ENCODE data around the gene MST1. TPM values are rescaled to one million over a fixed set of nuclear protein-coding genes. Genes with fewer than 3 reads are reported as not detected.

The MST1 gene
- total RNA-seq, 2 experiments from 2014 or later = 7.3 to 9.3 TPM

DNA sequence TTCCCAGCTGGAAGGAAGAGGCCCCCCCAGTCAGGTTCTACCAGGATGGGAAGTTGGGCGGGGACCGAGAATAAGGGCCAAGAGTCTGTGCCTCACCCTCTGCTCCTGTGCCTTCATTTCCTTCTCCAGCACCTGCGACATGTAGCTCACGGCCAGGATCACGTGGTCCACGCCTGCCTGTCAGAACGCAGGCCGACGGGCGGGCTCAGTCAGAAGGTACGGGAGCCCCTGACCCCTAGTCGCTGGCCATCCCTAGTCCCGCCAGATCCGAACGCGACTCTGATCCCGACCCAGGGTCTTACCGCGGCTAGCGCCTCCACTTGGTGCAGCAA lies 34.0 kb upstream of the MST1 start:
- CTCF ChIA-PET = interaction anchor here (1.0 to 1.9 kb wide), 4 partner anchors 11 to 183 kb away, joined by 3 to 9 read pairs (median 4); partner anchors contain the start of gene IP6K1

DNA sequence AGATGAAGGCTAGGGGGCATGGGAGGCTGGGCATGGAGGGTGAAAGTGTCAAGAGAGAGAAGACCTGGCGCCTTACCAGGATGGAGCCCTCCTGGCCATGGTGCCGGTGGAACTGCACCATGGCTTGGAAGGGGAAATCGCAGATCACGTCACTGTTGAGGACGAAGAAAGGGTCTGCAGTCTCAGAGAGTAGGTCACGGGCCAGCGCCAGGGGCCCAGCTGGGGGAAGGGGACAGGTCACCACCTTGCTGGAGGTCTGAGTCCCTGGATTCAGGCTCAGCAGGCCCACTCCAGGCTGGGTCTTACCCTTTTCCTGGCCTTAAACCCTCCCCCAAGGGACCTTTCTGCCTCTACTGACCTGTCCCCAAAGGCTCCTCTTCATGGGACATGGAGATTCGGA lies 33.6 kb upstream of the MST1 start:
- Mint-ChIP-seq H3K27me3 (no peaks in the 10 kb centered on the region), H3K36me3 (peaks cover 6% of the 10 kb centered on the region), H3K4me3 (peak overlapping the region; percentile 93), H3K9me3 (ENCODE audit: low read depth) (no peaks in the 10 kb centered on the region), H3K27ac (peak overlapping the region; percentile 96), H3K4me1 (peaks cover 30% of the 10 kb centered on the region)
- no peak for ATAC-seq
- no peak for DNase-seq
- CTCF ChIA-PET = interaction anchor here (1.0 to 1.9 kb wide), 4 partner anchors 10 to 183 kb away, joined by 3 to 9 read pairs (median 4); partner anchors contain the start of gene IP6K1

More for the DNA sequence above, 34.0 kb upstream of the MST1 start:
- Mint-ChIP-seq H3K36me3 (peaks cover 6% of the 10 kb centered on the region), H3K9me3 (ENCODE audit: low read depth) (no peaks in the 10 kb centered on the region), H3K4me1 (peaks cover 30% of the 10 kb centered on the region), H3K27ac (peak overlapping the region; percentile 96), H3K27me3 (no peaks in the 10 kb centered on the region), H3K4me3 (peak overlapping the region; percentile 93)
- ATAC-seq (peak; percentile 27), DNase-seq (peak; percentile 84)

DNA sequence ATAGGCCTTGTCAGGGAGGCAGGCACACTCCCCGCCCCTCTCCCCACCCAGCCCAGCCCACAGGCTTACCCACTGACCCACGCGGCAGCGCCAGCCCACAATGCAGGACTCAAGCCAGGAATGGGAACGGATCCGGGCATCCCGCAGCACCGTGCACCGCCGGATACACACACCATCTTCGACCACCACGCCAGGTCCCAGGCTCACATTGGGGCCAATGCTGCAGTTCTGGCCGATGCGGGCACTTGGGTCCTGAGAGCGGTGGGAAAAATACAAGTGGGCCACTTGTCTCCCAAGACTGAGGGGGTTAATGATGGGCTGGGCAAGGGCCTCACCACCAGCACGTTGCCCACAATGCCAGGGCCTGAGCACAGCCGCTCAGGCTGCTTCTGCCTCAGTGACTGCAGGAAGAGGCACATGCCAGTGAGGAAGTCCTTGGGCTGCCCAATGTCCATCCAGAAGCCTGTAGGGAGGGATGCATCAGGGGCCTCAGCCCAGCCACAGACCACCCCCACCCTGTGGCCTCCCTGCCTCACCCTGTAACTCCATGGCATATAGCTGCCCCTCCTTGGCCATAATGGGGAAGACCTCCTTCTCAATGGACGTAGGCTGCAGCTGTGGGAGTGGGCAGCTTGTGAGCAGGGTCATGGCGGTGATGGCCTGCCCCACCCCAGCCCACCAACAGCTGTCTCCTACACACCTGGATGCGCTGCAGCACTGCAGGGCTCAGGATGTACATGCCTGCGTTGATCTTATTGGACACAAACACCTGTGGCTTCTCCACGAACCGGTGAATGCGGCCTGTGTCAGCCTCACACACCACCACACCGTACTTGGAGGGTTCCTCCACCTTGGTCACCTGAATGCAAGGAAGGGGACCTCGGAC lies 32.9 kb upstream of the MST1 start:
- DNase-seq (peak; percentile 40), ATAC-seq (no peak)
- Mint-ChIP-seq H3K4me3 (peak overlapping the region; percentile 93), H3K4me1 (peaks cover 30% of the 10 kb centered on the region), H3K9me3 (ENCODE audit: low read depth) (no peaks in the 10 kb centered on the region), H3K27ac (peak overlapping the region; percentile 96), H3K27me3 (no peaks in the 10 kb centered on the region), H3K36me3 (peaks cover 4% of the 10 kb centered on the region)
- CTCF ChIA-PET = interaction anchor here (1.2 to 2.6 kb wide), 2 partner anchors 10 to 20 kb away, joined by 5 to 8 read pairs; no protein-coding TSS in a partner anchor

DNA sequence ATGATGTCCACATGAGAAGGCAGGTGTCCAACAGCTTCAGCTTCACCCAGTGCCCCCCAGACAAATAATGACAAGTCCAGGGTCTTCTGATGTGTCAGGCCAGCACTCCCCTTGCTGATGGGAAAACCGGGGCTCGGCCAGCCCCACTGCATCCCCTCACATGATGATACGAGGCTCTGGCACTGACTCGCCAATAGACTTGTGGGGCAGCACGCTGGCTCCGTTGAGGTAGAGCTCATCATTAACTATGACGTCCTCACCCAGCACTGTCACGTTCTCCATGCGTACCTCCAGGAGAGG lies 32.3 kb upstream of the MST1 start:
- DNase-seq (no peak), ATAC-seq (no peak)
- Mint-ChIP-seq H3K4me3 (no peak overlapping the region), H3K27me3 (no peaks in the 10 kb centered on the region), H3K36me3 (peaks cover 4% of the 10 kb centered on the region), H3K9me3 (ENCODE audit: low read depth) (no peaks in the 10 kb centered on the region), H3K4me1 (peaks cover 30% of the 10 kb centered on the region), H3K27ac (no peak overlapping the region)
- CTCF ChIA-PET = interaction anchor here (2.6 kb wide), 1 partner anchor 10 kb away, joined by 8 read pairs; no protein-coding TSS in a partner anchor

DNA sequence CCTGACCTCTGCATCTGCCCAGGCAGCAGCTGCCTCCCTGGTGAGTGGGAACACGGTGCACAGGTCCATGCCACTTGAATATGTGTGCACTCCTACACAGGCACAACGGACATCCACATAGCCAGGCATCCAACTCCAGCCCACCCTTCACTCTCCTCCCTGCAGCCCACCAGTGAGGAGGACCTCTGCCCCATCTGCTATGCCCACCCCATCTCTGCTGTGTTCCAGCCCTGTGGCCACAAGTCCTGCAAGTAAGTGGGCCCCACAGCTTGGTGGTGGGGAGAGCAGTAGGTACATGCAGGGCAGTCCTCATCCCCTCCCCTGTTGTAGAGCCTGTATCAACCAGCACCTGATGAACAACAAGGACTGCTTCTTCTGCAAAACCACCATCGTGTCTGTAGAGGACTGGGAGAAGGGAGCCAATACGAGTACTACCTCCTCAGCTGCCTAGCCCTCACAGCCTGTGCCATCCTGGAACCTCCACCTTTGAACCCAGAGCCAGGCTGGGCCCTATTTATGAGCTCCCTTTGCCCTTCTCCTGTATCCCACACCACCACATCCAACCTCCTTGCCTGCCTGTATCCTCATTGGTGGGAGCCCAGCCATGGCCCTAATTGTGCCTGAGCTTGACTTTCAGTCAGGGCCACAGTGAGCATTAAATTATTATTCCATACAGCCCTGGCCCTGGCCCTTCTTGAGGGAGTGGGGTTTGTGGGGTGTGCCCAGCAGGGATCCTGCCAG lies 31.8 kb upstream of the MST1 start:
- ATAC-seq = no peak
- Mint-ChIP-seq H3K36me3 (peaks cover 4% of the 10 kb centered on the region), H3K27ac (peak overlapping the region; percentile 12), H3K9me3 (ENCODE audit: low read depth) (no peaks in the 10 kb centered on the region), H3K4me1 (peaks cover 30% of the 10 kb centered on the region), H3K27me3 (no peaks in the 10 kb centered on the region), H3K4me3 (no peak overlapping the region)
- CTCF ChIA-PET = interaction anchor here (1.5 to 2.6 kb wide), 2 partner anchors 9 to 118 kb away, joined by 6 to 8 read pairs; no protein-coding TSS in a partner anchor
- peak; percentile 40 for DNase-seq

DNA sequence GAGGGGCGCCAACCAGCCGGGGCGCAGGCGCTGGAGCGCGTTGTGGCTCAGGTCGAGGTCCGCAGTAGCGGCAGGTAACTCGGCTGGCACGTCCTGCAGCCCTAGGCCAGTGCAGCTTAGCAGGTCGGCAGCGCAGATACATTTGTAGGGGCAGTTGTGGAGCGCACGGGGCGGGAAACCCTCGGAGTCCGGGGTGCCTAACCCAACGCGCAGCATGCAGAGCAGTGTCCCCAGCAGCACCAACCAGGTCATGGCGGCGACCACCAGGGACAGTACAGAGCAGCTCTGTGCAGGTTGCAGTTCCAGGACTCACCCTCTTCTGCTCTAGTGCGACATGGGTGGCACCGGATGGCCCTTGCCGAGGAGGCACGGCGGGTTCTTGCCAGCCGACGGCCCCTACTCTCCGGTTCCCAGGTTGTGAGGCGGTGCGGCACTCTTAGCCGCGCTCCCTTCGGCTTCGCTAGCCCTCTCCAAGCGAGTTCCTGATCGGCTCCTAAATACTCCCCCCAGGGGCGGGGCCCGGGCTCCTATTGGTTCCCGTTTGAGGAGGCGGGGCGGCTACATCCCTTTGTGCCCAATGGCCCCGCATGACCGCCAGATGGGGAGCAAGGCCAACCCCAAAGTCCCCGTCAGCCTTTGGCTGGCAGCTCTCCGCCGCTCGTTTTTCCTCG lies 30.1 kb upstream of the MST1 start, which contains the start of gene AMIGO3:
Gene AMIGO3, minus strand, starts transcription at position 471 of the 671 bp plus-strand sequence. Its CDS starts 219 bp downstream, at position 252.
- CTCF ChIA-PET = interaction anchor here (0.8 to 2.6 kb wide), 14 partner anchors 7 to 179 kb away, joined by 3 to 24 read pairs (median 4); partner anchors contain the start of gene IP6K1
- ATAC-seq (peak; percentile 74), DNase-seq (peak; percentile 95)
- Mint-ChIP-seq H3K9me3 (ENCODE audit: low read depth) (no peaks in the 10 kb centered on the region), H3K36me3 (peaks cover 2% of the 10 kb centered on the region), H3K27me3 (no peaks in the 10 kb centered on the region), H3K4me1 (peaks cover 23% of the 10 kb centered on the region), H3K4me3 (peak within 1 kb of the TSS; percentile 77), H3K27ac (peak within 1 kb of the TSS; percentile 76)

DNA sequence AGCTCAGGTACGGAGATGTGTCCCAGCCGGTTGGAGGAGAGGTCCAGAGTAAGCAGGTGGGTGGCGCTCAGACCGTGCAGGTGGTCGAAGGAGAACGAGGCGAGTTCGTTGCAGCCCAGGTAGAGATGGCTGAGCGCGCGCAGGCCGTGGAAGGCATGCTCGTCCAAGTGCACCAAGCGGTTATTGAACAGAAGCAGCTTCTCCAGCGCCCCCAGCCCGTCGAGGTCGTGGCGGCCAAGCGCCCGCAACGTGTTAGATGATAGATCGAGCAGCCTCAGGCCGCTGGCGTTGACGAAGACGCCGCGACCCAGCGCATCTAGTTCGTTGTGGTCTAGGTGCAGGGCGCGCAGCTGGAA lies 29.6 kb upstream of the MST1 start:
- peaks cover 21% of the 10 kb centered on the region for H3K4me1 Mint-ChIP-seq
- CTCF ChIA-PET = interaction anchor here (0.9 to 2.5 kb wide), 10 partner anchors 10 to 179 kb away, joined by 3 to 24 read pairs (median 5); no protein-coding TSS in a partner anchor
- peak overlapping the region; percentile 77 for H3K4me3 Mint-ChIP-seq
- H3K27me3 Mint-ChIP-seq = no peaks in the 10 kb centered on the region
- ATAC-seq (no peak), DNase-seq (no peak)
- no peaks in the 10 kb centered on the region for H3K9me3 Mint-ChIP-seq (ENCODE audit: low read depth)
- peak overlapping the region; percentile 76 for H3K27ac Mint-ChIP-seq
- H3K36me3 Mint-ChIP-seq = peaks cover 2% of the 10 kb centered on the region

DNA sequence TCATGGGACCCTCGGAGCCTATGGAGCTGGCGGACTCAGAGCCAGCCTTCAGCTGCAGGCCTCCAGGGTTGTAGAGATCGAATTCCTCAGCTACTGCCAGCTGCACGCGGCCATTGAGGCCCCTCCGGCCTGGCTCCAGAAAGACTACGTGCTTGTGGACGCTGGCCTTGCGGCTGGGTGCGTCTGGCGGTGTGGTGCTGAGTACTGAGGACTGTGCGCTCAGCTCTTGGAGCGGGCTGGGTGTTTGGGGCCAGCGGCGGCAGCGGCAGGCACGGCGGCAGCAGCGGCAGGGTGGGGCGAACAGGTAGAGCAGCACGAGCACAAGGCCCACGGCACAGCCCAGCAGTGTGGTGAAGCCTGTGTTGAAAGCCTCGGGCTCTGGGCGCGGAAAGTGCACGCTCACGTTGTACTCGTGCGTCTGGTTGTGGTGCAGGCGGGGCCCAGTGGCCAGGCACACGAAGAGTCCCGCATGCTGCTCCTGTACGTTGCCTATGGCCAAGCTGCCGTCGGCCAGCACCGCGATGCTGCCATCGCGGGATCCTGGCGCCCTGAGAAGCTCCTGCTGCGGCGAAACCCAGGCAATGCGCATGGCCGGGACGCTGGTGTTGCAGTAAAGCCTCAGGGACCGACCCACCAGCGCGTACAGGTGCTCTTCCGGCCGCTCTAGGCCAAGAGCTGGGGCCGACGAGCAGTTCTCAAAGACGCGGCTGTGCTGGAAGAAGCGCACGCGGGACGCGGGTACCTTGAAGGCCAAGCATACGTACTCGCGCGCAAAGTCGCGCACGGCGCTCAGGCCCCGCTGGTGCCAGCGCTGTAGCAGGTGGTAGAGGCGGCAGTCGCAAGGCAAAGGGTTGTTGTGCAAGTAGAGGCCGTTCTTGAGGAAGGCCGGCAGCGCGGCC lies 28.9 kb upstream of the MST1 start:
- Mint-ChIP-seq H3K9me3 (ENCODE audit: low read depth) (no peaks in the 10 kb centered on the region), H3K27ac (no peak overlapping the region), H3K27me3 (no peaks in the 10 kb centered on the region), H3K4me3 (peak overlapping the region; percentile 77), H3K4me1 (peaks cover 22% of the 10 kb centered on the region), H3K36me3 (peaks cover 2% of the 10 kb centered on the region)
- CTCF ChIA-PET = interaction anchor here (0.9 to 2.5 kb wide), 7 partner anchors 11 to 178 kb away, joined by 3 to 24 read pairs (median 5); no protein-coding TSS in a partner anchor
- DNase-seq (no peak), ATAC-seq (no peak)

DNA sequence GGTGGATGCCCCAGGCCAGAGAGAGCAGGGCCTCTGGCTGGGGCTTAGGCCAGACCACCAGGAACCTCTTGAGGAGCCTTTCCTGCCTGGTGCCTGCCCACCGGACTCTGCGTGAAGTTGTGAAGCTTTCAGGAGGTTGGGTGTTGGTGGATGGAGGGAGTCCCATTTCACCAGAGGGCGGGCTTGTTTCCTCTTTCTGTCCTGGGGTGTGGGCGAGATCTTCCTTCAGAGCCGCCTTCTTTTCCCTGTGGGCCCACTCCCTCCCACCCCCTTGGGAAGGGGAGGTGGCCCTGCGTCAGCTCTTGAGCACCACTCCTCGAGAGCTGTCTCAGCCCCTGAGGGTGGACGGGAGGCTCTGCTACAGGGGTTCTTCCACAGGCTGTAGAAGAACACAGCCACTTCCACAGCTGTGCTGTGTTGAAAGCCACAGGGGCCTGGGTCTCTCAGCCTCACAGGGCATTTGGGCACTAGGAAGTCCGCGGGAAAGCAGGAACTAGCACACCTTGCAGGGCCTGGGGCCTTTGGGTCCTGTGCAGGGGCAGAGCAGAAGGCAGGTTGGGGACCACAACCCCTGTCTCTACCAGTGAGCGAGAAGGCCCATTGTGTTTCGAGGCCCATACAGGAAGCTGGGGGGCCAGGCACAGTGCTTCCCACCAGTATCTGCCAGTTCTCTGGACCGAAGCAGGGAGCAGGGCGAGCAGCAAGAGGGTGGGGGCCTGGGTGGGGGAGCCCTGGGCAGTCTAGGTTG lies 28.1 kb upstream of the MST1 start:
- peaks cover 2% of the 10 kb centered on the region for H3K36me3 Mint-ChIP-seq
- DNase-seq (no peak), ATAC-seq (no peak)
- H3K27me3 Mint-ChIP-seq = no peaks in the 10 kb centered on the region
- no peak overlapping the region for H3K4me3 Mint-ChIP-seq
- H3K9me3 Mint-ChIP-seq (ENCODE audit: low read depth) = no peaks in the 10 kb centered on the region
- CTCF ChIA-PET = interaction anchor here (0.7 to 2.5 kb wide), 4 partner anchors 12 to 122 kb away, joined by 3 to 24 read pairs (median 4); no protein-coding TSS in a partner anchor
- no peak overlapping the region for H3K27ac Mint-ChIP-seq
- H3K4me1 Mint-ChIP-seq = peaks cover 25% of the 10 kb centered on the region

DNA sequence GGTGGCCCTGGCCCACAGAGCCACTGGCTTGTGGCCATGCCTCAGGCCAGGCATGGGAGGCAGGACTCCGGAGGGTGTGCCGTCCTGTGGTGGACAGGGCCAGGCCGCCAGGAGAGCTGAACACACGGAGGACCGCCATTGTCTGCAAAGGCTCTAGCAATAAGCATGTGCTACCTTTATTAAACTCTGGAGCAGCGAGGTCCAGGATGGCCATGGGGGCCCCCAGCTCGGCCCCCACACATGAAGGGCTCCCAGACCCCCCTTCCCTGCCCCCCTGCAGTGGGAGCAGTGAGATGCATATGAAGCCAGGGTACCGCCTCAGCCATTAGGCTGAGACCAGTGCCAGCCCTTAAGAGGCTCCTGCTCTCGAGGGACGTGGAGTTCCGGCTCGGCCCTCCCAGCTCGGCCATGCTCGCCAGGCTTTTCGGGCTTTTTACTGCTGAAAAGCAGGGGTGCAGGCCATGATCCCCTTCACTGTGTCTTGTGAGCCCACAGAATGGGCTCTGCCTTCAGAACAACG lies 27.5 kb upstream of the MST1 start:
- Mint-ChIP-seq H3K27me3 (no peaks in the 10 kb centered on the region), H3K4me1 (peaks cover 29% of the 10 kb centered on the region), H3K36me3 (peaks cover 2% of the 10 kb centered on the region), H3K27ac (no peak overlapping the region), H3K4me3 (no peak overlapping the region), H3K9me3 (ENCODE audit: low read depth) (no peaks in the 10 kb centered on the region)
- DNase-seq (no peak), ATAC-seq (no peak)
- CTCF ChIA-PET = interaction anchor here (0.7 to 0.8 kb wide), 2 partner anchors 13 to 123 kb away, joined by 3 read pairs; no protein-coding TSS in a partner anchor

DNA sequence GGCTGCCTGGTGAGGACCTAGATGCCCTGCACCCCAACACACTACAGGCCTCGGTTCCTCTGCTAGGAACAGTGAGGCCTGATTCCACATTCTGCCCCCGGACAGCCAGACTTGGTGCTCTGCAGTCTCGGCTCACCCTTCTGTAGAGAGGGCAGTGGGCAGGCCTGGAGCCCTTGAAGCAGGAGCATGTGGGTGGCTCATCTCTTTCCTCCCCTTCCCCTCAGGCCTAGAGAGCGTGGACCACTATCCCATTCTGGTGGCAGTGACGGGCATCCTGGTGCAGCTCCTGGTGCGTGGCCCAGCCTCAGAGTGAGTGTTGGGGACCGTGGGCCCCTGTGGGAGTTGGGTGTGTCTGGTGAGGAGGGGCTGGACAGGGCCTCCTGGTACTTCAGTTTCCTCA lies 26.9 kb upstream of the MST1 start:
- ATAC-seq (no peak), DNase-seq (no peak)
- CTCF ChIA-PET = interaction anchor here (0.8 kb wide), 1 partner anchor 13 kb away, joined by 3 read pairs; no protein-coding TSS in a partner anchor
- Mint-ChIP-seq H3K27me3 (no peaks in the 10 kb centered on the region), H3K4me1 (peaks cover 34% of the 10 kb centered on the region), H3K36me3 (peaks cover under 1% of the 10 kb centered on the region), H3K9me3 (ENCODE audit: low read depth) (no peaks in the 10 kb centered on the region), H3K27ac (no peak overlapping the region), H3K4me3 (no peak overlapping the region)
